HepG2 (cell line): Measurements from ENCODE around the gene APBB2.

Experiments
- ESRRA ChIP-seq: sonication (generic); formaldehyde crosslinking; IDR thresholded peaks from 2 replicates; pipeline ENCODE4 v1.5.1; 2020; ENCODE audit warnings: mild to moderate bottlenecking, low read depth, missing genetic modification reagents
- MAX ChIP-seq: IDR thresholded peaks from 2 replicates; pipeline ENCODE4 v1.6.1; 2012; ENCODE audit warnings: inconsistent platforms
- MNT ChIP-seq: fragments of 450-650 bp; IDR thresholded peaks from 2 replicates; pipeline ENCODE4 v1.6.1; 2016
- POLR2A ChIP-seq, 2 experiments: IDR thresholded peaks; 2 replicates each; pipeline ENCODE4 v1.6.1; 2011; ENCODE audit warnings: low read depth in 2 of 2, low read length in 2 of 2, mild to moderate bottlenecking in 1 of 2, moderate library complexity in 1 of 2; ENCODE audit not compliant: insufficient read depth in 1 of 2
- ZBTB49 ChIP-seq: sonication (generic); formaldehyde crosslinking; IDR thresholded peaks from 2 replicates; pipeline ENCODE4 v1.4.0; 2020; ENCODE audit warnings: missing genetic modification reagents, borderline replicate concordance
- ZNF639 ChIP-seq: conservative IDR thresholded peaks from 2 replicates; pipeline ENCODE4 v1.6.1; 2018; ENCODE audit warnings: missing genetic modification reagents

GRCh38 chr4:41258783-41259182 is 44.4 kb upstream of the APBB2 start:
- no peak for TF ChIP-seq ZBTB49 (CRISPR knock-in tag)
- TF ChIP-seq ZNF639 (CRISPR knock-in tag), result no peak
- TF ChIP-seq ESRRA (CRISPR knock-in tag), result no peak
- TF ChIP-seq MAX, result no peak
- no peak for TF ChIP-seq MNT
- no peak for TF ChIP-seq POLR2A (IDR thresholded peaks at IDR 0.05; ENCODE audit: insufficient read depth in 1 of 2, low read depth in 2 of 2, low read length in 2 of 2)
